HepG2 (cell line): ENCODE results near the gene CLCNKA. TPM values are rescaled to one million over a fixed set of nuclear protein-coding genes. Genes with fewer than 3 reads are reported as not detected.

ENCODE experiments used
- ATAC-seq: fragments of 200-7000 bp; cut with Tn5 transposase; 3 replicates; pipeline ENCODE4 v1.9.1; 2020; ENCODE audit warnings: mild to moderate bottlenecking, moderate library complexity
- BruUV-seq: library from RNA; stranded (reverse); fragments of 400-500 nt; replicated peaks from 2 replicates; lab custom pipeline; 2021; lab: Mats Ljungman, UMichigan
- CTCF ChIA-PET: fragments of 300-600 bp; formaldehyde crosslinking; extraction: SDS; loops from one replicate; lab custom pipeline; 2021; ENCODE audit warnings: low total read pairs, inconsistent platforms, low intra/inter-chr PET ratio; lab: Yijun Ruan, JAX
- POLR2A ChIA-PET: fragments of 350-600 bp; sonication (Branson Sonifier 250); formaldehyde crosslinking; loops from one replicate; lab custom pipeline; 2020; ENCODE audit warnings: antibody characterized with exemption, inconsistent platforms; lab: Yijun Ruan, JAX
- DNase-seq: peaks from one replicate; pipeline ENCODE4 v3.0.0-alpha.2; 2015; ENCODE audit warnings: low spot score
- FAIRE-seq: peaks from 3 replicates; lab custom pipeline; 2011; peaks lifted over from hg19 to GRCh38; lab: Jason Lieb, UNC
- H2AFZ ChIP-seq: one replicate; pipeline ENCODE4 v1.6.1; 2011; ENCODE audit warnings: low read length, inconsistent platforms
- H3K27ac ChIP-seq: fragments of 300-600 bp; 3 replicates; pipeline ENCODE4 v1.8.0; 2011; ENCODE audit warnings: mixed run types, mild to moderate bottlenecking, mixed read lengths, low read length, inconsistent platforms; ENCODE audit not compliant: insufficient read depth; ENCODE audit errors: extremely low read length
- H3K27me3 ChIP-seq, 2 experiments: fragments of 200-600 bp in 1 of 2; 2 replicates in 1 of 2; 3 replicates in 1 of 2; pipeline versions ENCODE4 v1.6.0 to v1.8.0; 2011; ENCODE audit warnings: low read length in 2 of 2, mild to moderate bottlenecking in 2 of 2, moderate library complexity in 2 of 2, inconsistent platforms in 1 of 2; ENCODE audit not compliant: insufficient read depth in 2 of 2, control insufficient read depth in 1 of 2
- H3K36me3 ChIP-seq, 2 experiments: fragments of 200-600 bp in 1 of 2; replicated peaks in 1 of 2; 2 replicates in 1 of 2; 3 replicates in 1 of 2; pipeline versions ENCODE4 v1.5.1 to v1.8.0; 2011; ENCODE audit warnings: low read length in 2 of 2, inconsistent platforms in 1 of 2; ENCODE audit not compliant: insufficient read depth in 2 of 2, control insufficient read depth in 1 of 2
- H3K4me1 ChIP-seq: 2 replicates; pipeline ENCODE4 v1.5.1; 2012; ENCODE audit warnings: low read length, inconsistent platforms; ENCODE audit not compliant: insufficient read depth
- H3K4me2 ChIP-seq: 2 replicates; pipeline ENCODE4 v1.6.0; 2011; ENCODE audit warnings: low read depth, low read length, inconsistent platforms
- H3K4me3 ChIP-seq, 3 experiments: fragments of 200-600 bp in 1 of 3; sonication (generic), shearing (Covaris generic) in 1 of 3; replicated peaks in 1 of 3; 2 replicates each; pipeline ENCODE4 v1.5.1; 2011 to 2016; ENCODE audit warnings: low read length in 3 of 3, inconsistent platforms in 2 of 3, low read depth in 2 of 3, mild to moderate bottlenecking in 2 of 3, control low read depth in 1 of 3, mixed read lengths in 1 of 3; ENCODE audit not compliant: insufficient read depth in 1 of 3
- H3K79me2 ChIP-seq: one replicate; pipeline ENCODE4 v1.6.1; 2011; ENCODE audit warnings: low read length, inconsistent platforms; ENCODE audit not compliant: insufficient read depth
- H3K9ac ChIP-seq: 2 replicates; pipeline ENCODE4 v1.6.0; 2011; ENCODE audit warnings: mild to moderate bottlenecking, low read depth, low read length, inconsistent platforms; ENCODE audit not compliant: insufficient read depth
- H3K9me3 ChIP-seq: 2 replicates; pipeline ENCODE4 v1.5.1; 2012; ENCODE audit warnings: mild to moderate bottlenecking, low read length
- H4K20me1 ChIP-seq: 2 replicates; pipeline ENCODE4 v1.6.0; 2011; ENCODE audit warnings: inconsistent platforms, mild to moderate bottlenecking, low read length, moderate library complexity; ENCODE audit not compliant: insufficient read depth
- HOXA5 ChIP-seq: sonication (generic); formaldehyde crosslinking; IDR thresholded peaks from 2 replicates; pipeline ENCODE4 v1.4.0; 2020; ENCODE audit warnings: missing genetic modification reagents
- KLF9 ChIP-seq: IDR thresholded peaks from 2 replicates; pipeline ENCODE4 v1.6.1; 2016; ENCODE audit warnings: low read depth
- MAFF ChIP-seq: IDR thresholded peaks from 2 replicates; pipeline ENCODE4 v1.6.1; 2011; ENCODE audit warnings: low read depth, low read length, improper control_type of control experiment
- RBM39 ChIP-seq: fragments of 200-400 bp; formaldehyde crosslinking; IDR thresholded peaks from one replicate; pipeline ENCODE4 v1.6.1; 2018; ENCODE audit warnings: antibody characterized with exemption, mild to moderate bottlenecking, low read depth, low read length; ENCODE audit not compliant: poor library complexity, severe bottlenecking
- SMARCC2 ChIP-seq: fragments of 450-650 bp; IDR thresholded peaks from 2 replicates; pipeline ENCODE4 v1.6.1; 2017; ENCODE audit warnings: antibody characterized with exemption, mild to moderate bottlenecking
- ZC3H13 ChIP-seq: sonication (generic); formaldehyde crosslinking; IDR thresholded peaks from 2 replicates; pipeline ENCODE4 v1.8.1; 2023; ENCODE audit warnings: mild to moderate bottlenecking, missing genetic modification reagents, moderate library complexity
- ZEB1 ChIP-seq: IDR thresholded peaks from 2 replicates; pipeline ENCODE4 v1.6.1; 2012; ENCODE audit warnings: mild to moderate bottlenecking, low read depth, inconsistent platforms; ENCODE audit not compliant: insufficient replicate concordance
- ZKSCAN8 ChIP-seq: IDR thresholded peaks from 2 replicates; pipeline ENCODE4 v1.6.1; 2016; ENCODE audit warnings: borderline replicate concordance, missing genetic modification reagents, missing compliant biosample characterization
- ZNF143 ChIP-seq: sonication (generic); formaldehyde crosslinking; IDR thresholded peaks from 2 replicates; pipeline ENCODE4 v1.4.0; 2020; ENCODE audit warnings: missing genetic modification reagents
- WGBS: methylation state at CpG from one replicate; pipeline ENCODE4 v1.1.6; 2017; ENCODE audit warnings: low lambda C conversion rate; 5-methylcytosine and 5-hydroxymethylcytosine counted together
- in situ Hi-C: cut with HindIII; loops from 2 replicates; pipeline ENCODE4 v1.10.0; 2017; ENCODE audit warnings: low pct_unique_long_range_greater_than_20kb; ENCODE audit not compliant: extremely low pct_ligation_motif_present
- intact Hi-C: fragments of 100-400 bp; cut with micrococcal nuclease; formaldehyde crosslinking; loops from one replicate; pipeline ENCODE4 v1.10.0; 2022; ENCODE audit not compliant: unreplicated experiment
- polyA plus RNA-seq, 8 experiments: library from polyadenylated mRNA; depleted of rRNA in 3 of 8; stranded (reverse) in 7 of 8; unstranded in 1 of 8; fragments of >200 nt; fragmentation: Illumina TruSeq in 4 of 8; extraction: Trizol in 4 of 8; gene quantifications; 2 replicates each; pipeline versions ENCODE4 v1.2.1 to v1.2.3, GENCODE V29; 2011 to 2016; ENCODE audit warnings: low read depth in 4 of 8, missing spikeins in 1 of 8, mixed read lengths in 1 of 8; ENCODE audit not compliant: insufficient read depth in 1 of 8
- total RNA-seq, 5 experiments: library from RNA; depleted of rRNA; stranded (reverse); fragments of >200 nt; fragmentation: Illumina TruSeq; extraction: Trizol; gene quantifications; 2 replicates each; pipeline ENCODE4 v1.2.3, GENCODE V29; 2016; ENCODE audit warnings: low read depth in 1 of 5
- TF ChIP-seq, protein P1 (sequence below): IDR thresholded peaks from 2 replicates; pipeline ENCODE4 v1.6.1; 2016
- TF ChIP-seq, protein P2 (sequence below): sonication (generic); formaldehyde crosslinking; IDR thresholded peaks from 2 replicates; pipeline ENCODE4 v1.5.0; 2020; ENCODE audit warnings: mild to moderate bottlenecking, missing genetic modification reagents, moderate library complexity
- TF ChIP-seq, protein P3 (sequence below): sonication (generic); formaldehyde crosslinking; IDR thresholded peaks from 2 replicates; pipeline ENCODE4 v1.5.0; 2020; ENCODE audit warnings: missing genetic modification reagents
- TF ChIP-seq, protein P4 (sequence below): sonication (generic); formaldehyde crosslinking; IDR thresholded peaks from 2 replicates; pipeline ENCODE4 v1.5.0; 2020; ENCODE audit warnings: missing genetic modification reagents, mild to moderate bottlenecking, borderline replicate concordance
- TF ChIP-seq, protein P5 (sequence below): sonication (generic); formaldehyde crosslinking; IDR thresholded peaks from 2 replicates; pipeline ENCODE4 v1.4.0; 2020; ENCODE audit warnings: missing genetic modification reagents

Gene CLCNKA
- total and polyA plus RNA-seq, 2 of the 13 experiments (the other 11 are each of a cell fraction or from before 2014, with no cell fraction given), result 0.03 TPM; not detected in 1

DNA sequence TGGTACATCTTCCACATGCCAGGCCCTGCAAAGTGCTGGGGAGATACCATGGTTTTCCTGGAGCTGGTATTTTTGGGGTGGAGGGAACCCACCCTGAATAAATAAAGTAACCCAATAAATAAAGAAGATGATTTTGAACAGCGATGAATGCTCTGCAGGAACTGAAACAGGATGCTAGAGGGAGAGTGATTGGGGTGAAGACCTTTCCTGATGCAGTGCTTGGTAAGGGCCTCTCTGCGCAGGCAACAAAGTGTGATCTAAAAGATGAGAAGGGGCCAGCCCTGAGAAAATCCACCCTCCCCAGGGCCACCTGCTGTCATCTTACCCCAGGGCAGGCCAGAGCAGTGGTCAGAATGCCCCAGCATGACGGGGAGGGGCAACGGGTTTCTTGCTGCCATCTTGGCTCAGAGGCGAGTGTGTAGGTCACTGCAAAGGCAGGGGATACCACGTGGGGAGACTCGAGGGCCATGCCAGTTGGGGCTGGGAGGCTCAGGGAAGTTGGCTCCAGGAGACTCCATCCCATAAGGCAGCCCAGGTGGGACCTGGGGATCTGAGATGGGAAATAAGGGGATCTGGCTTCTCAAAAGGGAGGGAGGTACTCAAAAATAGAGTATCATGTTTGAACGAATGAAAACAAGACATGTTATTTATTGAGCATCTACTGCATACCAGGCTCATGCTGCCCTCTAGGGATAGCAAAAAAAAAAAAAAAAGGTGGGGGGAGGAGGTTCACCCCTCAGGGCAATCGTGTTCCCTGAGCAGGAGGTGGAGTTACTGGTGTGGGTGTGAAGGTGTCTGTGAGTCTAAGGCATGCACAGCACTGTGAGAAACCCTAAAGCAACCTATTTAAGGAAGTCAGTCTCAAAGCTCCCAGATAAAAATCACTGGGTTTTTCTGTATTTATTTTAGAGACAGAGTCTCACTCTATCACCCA lies 15.0 kb upstream of the CLCNKA start:
- Histone ChIP-seq H3K9me3 (no peaks in the 10 kb centered on the region), H3K27me3 (no peaks in the 10 kb centered on the region), H3K4me1 (peaks cover 58% of the 10 kb centered on the region), H3K36me3 (peaks cover 0 to 18% of the 10 kb centered on the region in 2 experiments), H3K27ac (no peak overlapping the region), H3K4me3 (peak overlapping the region in 1 of 3 experiments; percentile 28; a peak in 1 of 6 replicates), H2AFZ (no peak overlapping the region), H3K79me2 (peaks cover 10% of the 10 kb centered on the region), H4K20me1 (peaks cover 20% of the 10 kb centered on the region; the same call in 1 of the 2 replicates), H3K4me2 (peak overlapping the region; percentile 42; the same call in 1 of the 2 replicates), H3K9ac (no peak overlapping the region)
- WGBS, result 78% methylated on average over 9 of the region's 9 CpGs
- ATAC-seq (no peak), FAIRE-seq (no peak), DNase-seq (peak; percentile 18)
- in situ Hi-C loops (no loop called here), intact Hi-C loops (no loop called here)
- CTCF ChIA-PET, result no interaction called here
- no TSS peak for BruUV-seq
- POLR2A ChIA-PET, result no interaction called here
- TF ChIP-seq ZC3H13, result peak; percentile 51; the same call in 1 of the 2 replicates
- no peak for TF ChIP-seq ZEB1
- TF ChIP-seq, protein P1, sequence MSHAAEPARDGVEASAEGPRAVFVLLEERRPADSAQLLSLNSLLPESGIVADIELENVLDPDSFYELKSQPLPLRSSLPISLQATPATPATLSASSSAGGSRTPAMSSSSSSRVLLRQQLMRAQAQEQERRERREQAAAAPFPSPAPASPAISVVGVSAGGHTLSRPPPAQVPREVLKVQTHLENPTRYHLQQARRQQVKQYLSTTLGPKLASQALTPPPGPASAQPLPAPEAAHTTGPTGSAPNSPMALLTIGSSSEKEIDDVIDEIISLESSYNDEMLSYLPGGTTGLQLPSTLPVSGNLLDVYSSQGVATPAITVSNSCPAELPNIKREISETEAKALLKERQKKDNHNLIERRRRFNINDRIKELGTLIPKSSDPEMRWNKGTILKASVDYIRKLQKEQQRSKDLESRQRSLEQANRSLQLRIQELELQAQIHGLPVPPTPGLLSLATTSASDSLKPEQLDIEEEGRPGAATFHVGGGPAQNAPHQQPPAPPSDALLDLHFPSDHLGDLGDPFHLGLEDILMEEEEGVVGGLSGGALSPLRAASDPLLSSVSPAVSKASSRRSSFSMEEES (CRISPR knock-in tag), result no peak
- no peak for TF ChIP-seq HOXA5 (CRISPR knock-in tag)
- TF ChIP-seq, protein P2, sequence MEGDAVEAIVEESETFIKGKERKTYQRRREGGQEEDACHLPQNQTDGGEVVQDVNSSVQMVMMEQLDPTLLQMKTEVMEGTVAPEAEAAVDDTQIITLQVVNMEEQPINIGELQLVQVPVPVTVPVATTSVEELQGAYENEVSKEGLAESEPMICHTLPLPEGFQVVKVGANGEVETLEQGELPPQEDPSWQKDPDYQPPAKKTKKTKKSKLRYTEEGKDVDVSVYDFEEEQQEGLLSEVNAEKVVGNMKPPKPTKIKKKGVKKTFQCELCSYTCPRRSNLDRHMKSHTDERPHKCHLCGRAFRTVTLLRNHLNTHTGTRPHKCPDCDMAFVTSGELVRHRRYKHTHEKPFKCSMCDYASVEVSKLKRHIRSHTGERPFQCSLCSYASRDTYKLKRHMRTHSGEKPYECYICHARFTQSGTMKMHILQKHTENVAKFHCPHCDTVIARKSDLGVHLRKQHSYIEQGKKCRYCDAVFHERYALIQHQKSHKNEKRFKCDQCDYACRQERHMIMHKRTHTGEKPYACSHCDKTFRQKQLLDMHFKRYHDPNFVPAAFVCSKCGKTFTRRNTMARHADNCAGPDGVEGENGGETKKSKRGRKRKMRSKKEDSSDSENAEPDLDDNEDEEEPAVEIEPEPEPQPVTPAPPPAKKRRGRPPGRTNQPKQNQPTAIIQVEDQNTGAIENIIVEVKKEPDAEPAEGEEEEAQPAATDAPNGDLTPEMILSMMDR (CRISPR knock-in tag), result peak; percentile 33
- TF ChIP-seq SMARCC2, result no peak
- TF ChIP-seq ZNF143 (CRISPR knock-in tag), result no peak
- TF ChIP-seq, protein P3, sequence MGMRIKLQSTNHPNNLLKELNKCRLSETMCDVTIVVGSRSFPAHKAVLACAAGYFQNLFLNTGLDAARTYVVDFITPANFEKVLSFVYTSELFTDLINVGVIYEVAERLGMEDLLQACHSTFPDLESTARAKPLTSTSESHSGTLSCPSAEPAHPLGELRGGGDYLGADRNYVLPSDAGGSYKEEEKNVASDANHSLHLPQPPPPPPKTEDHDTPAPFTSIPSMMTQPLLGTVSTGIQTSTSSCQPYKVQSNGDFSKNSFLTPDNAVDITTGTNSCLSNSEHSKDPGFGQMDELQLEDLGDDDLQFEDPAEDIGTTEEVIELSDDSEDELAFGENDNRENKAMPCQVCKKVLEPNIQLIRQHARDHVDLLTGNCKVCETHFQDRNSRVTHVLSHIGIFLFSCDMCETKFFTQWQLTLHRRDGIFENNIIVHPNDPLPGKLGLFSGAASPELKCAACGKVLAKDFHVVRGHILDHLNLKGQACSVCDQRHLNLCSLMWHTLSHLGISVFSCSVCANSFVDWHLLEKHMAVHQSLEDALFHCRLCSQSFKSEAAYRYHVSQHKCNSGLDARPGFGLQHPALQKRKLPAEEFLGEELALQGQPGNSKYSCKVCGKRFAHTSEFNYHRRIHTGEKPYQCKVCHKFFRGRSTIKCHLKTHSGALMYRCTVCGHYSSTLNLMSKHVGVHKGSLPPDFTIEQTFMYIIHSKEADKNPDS, result no peak
- TF ChIP-seq ZKSCAN8 (CRISPR knock-in tag), result peak; percentile 75
- TF ChIP-seq, protein P4, sequence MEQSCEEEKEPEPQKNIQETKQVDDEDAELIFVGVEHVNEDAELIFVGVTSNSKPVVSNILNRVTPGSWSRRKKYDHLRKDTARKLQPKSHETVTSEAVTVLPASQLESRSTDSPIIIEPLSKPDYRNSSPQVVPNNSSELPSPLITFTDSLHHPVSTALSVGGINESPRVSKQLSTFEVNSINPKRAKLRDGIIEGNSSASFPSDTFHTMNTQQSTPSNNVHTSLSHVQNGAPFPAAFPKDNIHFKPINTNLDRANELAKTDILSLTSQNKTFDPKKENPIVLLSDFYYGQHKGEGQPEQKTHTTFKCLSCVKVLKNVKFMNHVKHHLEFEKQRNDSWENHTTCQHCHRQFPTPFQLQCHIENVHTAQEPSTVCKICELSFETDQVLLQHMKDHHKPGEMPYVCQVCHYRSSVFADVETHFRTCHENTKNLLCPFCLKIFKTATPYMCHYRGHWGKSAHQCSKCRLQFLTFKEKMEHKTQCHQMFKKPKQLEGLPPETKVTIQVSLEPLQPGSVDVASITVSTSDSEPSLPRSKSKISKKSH (CRISPR knock-in tag), result no peak
- TF ChIP-seq MAFF, result no peak
- TF ChIP-seq KLF9 (CRISPR knock-in tag), result no peak
- TF ChIP-seq RBM39, result no peak
- TF ChIP-seq, protein P5, sequence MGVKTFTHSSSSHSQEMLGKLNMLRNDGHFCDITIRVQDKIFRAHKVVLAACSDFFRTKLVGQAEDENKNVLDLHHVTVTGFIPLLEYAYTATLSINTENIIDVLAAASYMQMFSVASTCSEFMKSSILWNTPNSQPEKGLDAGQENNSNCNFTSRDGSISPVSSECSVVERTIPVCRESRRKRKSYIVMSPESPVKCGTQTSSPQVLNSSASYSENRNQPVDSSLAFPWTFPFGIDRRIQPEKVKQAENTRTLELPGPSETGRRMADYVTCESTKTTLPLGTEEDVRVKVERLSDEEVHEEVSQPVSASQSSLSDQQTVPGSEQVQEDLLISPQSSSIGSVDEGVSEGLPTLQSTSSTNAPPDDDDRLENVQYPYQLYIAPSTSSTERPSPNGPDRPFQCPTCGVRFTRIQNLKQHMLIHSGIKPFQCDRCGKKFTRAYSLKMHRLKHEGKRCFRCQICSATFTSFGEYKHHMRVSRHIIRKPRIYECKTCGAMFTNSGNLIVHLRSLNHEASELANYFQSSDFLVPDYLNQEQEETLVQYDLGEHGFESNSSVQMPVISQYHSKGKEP, result no peak
